NCI-H2196 treated with DMSO at 0.1 percent for 48 hours (cell line): Measurements from ENCODE around the gene STBD1.
"Not testable (repeated sequence)": the region's sequence is repeated elsewhere in the genome, so short reads cannot be mapped to it uniquely, and the experiment has no call there.

Experiments
- DNase-seq: peaks from one replicate; lab custom pipeline; 2025; ENCODE audit not compliant: unreplicated experiment; lab: John Stamatoyannopoulos, UW

Gene STBD1

DNA sequence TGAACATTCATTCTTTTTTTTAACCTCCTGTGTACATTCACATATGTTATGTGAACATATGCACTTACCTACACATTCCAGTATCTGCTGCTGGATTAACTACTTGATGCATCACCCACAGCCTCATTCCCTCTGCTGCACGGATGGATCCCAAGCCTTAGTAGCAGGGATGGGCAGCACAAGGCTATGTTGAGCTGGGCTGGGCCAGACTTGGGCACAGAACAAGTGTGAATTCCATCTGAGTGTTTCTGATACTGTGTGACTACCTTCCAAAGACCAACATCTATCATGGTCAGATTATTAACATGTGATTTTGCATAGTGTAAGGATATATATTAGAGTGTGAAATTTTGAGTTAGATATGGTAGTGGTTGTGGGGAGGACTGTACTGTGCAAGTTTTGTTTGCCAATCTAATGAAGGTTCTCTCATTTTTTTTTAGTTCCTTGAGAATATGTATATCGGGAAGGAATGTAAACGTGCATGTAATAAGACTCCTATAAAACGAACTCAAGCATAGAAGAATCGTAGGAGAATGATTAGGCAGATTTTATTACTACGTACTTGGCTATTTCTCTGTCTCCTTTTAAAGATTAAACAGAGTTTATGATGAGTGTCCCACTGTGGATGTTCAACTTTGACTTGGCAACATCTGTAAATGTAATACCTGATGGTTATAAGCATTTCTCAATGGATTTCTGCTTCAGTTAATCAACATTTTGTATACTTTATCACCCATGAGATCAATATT, 23.4 kb upstream of the STBD1 start:
- DNase-seq = no peak

DNA sequence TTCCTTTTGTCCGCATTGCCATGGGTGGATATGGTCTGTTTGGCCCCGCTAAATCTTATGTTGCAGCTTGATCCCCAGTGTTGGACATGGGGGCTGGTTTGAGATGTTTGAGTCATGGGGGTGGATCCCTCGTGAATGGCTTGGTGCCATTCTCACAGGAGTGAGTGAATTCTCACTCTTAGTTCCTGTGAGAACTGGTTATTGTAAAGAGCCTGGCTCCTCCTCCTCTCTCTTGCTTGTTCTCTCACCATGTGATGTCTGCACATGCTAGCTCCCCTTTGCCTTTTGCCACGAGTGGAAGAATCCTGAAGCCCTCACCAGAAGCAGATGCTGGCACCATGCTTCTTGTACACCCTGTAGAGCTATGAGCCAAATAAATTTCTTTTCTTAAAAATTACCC, 22.6 kb upstream of the STBD1 start:
- no peak for DNase-seq

DNA sequence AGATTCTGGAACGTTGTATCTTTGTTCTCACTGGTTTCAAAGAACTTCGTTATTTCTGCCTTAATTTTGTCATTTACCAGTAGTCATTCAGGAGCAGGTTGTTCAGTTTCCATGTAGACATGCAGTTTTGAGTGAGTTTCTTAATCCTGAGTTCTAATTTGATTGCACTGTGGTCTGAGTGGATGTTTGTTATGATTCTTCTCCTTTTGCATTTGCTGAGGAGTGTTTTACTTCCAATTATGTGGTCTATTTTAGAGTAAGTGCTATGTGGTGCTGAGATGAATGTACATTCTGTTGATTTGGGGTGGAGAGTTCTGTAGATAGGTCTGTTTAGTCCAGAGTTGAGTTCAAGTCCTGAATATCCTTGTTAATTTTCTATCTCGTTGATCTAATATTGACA, 18.7 kb upstream of the STBD1 start:
- not testable (repeated sequence) for DNase-seq

DNA sequence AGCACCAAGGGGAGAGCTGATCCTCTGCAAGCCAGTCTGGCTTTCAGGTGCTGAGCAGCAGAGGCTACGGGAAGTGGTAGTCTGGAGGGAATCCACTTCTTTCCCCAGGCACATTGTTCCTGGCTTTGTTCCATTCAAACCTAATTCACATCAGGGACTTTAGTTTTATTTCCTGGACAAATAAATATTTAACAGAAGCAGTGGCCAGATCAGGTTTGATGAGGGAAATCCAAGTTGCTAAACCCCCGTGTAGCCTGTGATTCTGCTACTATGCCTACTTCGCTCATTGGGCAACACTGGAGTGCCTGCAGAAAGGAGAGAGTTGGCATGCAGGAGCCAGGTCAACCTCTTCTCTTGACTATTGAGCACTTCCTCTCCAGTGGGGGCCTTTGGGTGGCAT, 13.8 kb upstream of the STBD1 start:
- DNase-seq = no peak

DNA sequence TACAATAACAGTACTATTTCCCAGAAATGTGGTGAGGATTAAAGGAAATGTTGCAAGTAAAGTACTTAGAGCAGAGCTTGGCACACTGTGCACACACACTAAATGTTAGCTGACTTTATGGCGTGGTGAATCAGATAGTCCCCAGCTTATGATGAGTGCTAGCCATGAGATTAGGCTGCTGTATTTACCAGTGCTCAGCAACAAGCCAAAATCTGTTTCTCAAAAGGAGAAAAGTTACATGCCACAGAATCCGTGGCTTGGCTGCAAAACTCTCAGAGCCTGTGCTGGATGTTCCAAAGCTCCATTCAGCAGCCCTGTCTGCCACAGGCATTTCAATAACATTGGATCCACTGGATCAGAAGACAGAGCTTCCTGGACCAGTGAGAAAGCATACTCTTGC, 12.8 kb upstream of the STBD1 start:
- DNase-seq = no peak

DNA sequence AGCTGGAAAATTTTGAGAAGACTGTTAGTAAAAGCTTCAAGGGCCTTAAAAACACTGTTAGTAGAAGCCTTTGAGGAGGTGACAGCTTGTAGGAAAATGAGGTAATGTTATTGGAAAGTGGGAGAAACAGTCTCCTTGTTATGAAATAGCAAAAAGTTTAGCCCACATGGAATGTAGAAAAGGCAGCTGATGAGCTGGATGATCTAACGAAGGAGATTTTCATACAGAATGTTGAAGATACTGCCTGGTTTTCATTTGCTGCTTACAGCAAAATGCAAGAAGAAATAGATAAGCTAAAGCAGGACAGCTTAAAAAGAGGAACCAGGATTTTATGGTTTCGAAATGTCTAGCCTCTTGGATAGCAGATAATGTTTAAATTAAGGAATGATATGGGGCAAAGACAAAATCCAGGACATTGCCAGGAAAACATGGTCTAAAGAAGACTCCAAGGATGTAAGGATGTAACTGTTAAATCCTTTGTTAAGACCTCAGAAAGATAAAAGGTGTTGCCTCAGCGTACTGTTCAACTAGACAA, 10.2 kb upstream of the STBD1 start:
- no peak for DNase-seq

DNA sequence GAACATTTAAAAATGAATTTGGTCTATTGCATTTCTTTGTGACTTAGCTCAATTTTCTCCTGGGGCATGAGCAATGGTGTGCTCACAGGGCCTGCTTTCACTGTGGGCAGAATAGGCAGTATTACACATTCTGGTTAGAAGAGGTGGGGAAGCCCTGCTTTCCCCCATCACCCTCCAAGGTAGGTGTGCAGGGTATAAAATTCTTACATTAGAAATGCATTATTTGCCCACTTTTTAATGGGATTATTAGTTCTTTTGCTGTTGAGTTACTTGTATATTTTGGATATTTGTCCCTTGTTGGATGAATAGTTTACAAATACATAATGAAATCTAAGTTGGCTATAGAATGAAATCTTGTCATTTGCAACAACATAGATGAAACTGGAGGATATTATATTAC, 8.3 kb upstream of the STBD1 start:
- DNase-seq = no peak

DNA sequence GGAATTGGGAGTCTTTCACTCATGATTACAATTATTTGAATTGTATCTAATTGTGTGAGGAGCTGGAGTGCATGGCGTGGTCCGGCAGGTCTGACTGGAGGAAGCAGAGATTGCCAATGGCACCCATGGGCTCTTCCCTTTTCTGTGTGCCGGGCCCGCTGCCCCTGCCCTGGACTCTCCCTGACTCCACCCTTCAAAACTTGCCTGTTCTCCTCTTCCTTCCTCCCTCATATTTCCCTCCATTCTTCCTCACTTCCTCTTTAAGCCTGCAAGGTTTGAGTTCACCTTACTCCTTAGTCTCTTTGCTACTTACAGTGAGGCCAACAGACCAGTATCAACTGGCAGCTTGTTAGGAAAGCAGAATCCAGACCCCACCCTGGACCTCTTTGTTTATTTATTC, 6.5 kb upstream of the STBD1 start:
- DNase-seq = no peak

DNA sequence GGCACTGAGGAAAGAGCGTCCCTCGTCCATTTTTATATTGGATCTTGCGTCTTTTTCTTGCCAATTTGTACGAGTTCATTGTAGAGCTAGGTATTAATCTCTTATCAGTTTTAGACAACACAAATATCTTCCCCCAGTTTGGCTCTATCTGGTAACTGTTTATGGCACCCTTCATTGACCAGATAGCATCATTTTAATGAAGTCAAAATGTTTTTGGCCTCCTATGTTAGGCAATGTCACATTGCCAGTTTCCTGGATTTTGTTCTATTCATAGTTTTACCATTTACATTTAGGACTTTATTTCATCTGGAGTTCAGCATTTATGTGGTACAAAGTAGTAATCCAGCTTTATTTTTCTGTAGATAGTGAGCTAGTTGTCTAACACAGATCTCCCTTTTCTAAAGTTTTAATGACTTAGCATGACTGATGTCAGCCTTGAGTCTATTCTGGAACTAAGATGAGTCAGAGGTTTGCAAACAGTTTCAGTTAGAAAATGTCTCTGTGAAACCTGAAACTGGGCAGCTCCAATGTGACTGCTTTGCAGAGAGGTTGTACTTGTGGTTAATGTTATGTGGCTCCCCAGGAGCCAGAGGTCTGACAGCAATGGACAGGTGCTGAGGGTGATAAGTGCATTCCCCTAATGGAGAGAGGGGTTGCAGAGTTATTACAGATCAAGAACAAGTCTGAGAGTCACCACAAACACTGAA, 5.3 kb upstream of the STBD1 start:
- peak; percentile 29 for DNase-seq

DNA sequence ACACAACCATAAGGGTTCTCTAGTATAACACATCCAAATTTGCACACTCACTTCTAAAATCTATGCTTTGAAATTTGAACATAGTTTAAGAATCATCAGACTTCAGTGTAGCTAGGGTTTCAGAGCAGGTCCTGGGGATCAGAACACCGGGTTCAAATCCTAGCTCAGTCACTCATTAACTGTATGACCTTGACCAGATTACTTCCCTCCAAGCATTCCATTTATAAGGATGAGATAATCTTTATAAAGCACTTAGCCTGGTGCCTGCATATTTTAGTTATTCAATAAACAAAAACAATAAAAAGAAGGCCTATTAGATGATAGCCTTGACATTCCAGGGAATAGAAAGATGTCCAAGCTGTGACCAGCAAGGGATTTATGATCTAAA, 4.8 kb upstream of the STBD1 start:
- DNase-seq = no peak

DNA sequence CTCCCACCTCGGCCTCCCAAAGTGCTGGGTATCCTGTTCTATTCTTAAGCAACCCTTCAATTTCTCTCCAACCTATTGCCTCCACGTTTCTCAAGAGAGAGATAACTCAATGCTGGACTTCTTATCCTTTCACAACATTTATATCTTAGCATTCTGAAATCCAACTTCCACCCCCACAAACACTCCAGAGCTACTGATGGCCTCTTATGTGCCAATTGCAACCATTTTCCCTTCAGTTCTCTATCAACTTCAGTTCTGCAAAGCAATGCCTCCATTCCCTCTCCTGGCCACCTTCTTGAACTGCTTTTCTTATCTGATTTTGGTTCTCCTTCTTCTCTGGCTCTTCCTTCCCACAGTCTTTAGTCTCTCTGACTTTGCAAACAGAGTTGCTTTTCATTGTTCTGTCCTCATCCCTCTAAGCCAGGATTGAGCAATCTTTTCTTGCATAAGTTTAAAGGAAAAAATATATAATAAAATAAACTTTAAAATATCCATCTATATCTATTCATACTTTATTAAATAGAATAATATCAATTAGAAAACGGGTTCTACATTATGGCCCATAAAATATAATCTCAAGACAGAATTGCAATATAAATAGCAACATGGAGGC, 3.6 kb upstream of the STBD1 start:
- DNase-seq = no peak

DNA sequence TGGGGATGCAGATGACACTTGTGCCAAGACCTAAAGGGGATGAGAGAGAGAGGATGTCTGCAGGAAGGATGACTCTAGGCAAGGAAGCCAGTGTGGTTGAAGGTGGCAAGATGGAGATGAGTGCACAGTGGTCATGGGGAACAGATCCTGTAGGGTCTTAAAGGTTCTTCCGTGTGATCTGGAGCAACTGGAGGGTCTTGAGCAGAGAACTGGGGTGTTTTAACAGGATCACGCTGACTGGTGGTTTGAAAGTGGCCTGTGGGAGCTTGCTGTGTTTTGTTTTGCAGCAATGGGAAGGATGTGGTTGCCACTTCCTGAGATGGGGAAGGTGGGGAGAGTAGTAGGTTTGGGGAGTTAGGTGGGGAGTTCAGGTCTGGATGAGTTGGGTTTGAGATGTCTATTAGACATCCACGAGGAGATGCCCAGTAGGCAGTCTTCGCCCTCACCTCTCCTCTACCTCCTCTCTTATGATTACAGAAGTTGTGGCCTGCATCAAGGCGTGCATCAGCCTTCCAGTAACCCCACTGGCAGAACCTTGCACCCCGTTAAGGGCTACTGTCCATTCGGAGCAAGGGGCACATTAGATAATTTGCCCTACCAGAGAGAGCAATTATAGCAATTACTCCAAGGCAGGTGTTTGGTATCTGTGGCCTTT, 1.4 kb upstream of the STBD1 start:
- no peak for DNase-seq

DNA sequence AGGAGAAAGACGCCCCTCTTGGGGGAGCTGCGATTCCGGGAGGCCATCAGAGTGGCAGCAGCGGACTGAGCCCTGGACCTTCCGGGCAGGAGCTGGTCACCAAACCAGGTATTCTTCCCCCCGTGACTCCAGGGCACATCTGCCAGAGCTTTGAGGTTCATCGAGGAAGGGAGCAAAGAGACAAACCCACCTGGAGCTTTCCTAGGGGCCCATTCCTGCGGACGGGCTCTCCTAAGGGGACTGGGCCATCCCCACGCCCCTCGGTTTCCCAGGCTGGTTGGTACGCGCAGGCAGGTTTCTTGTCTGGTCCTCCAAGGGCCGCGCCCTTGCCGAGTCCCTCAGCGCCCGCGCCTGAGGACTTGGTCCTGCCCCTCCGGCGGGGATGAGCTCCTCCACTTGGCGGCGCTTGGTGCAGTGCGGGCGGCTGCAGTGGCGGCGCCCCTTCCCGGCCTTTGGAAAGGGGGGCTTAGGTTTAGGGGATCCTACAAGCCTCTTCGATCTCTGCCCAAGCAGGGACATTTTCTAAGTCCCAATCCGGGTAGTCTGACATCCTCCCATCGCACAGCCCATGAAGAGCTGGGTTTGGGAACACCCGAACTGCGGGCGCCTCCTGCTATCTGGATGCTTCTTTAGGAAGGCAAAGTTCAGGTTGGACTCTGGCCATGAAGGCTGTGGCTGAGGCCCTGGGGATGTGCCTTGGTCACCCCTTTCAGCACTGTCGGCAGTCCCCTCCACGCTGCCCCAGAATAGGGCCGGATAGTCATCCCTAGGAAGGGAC, 538 bp downstream of the STBD1 start:
- DNase-seq = no peak

DNA sequence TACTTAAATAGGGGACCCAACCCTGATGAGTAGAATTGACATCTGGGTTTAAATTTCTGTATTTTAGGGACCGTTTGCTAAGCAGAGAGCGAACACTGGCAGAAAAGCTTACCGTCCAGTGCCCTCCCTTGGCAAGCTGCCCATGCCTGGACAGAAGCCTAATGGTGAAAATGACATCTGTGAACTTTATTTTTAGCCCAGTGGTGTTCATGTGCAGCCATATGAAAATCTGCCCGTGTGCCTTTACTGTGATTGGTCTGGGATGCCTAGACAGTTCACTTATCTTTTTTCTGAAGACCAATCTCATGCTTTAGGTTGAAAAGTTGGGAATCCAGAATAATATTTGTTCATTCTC, 1.1 kb downstream of the STBD1 start:
- DNase-seq = no peak

DNA sequence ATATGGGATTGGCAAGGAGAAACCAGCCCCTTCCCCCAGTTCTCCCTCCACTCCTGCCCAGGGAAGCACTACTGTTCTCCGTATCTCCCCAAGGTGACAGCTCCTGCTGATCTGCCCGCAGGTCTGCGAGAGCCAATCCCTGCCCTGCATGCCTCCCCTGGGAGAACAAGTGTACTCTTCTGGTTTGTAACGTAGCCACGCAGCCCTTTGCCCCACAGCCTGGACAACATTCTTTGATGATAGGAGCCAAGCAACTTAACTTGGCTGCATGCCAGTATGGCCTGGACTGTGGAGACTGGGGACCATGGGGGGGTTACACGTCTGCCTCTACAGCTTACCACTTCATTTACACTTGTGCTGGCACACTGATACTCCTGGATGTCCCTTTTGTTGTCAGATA, 2.0 kb downstream of the STBD1 start:
- DNase-seq = no peak

DNA sequence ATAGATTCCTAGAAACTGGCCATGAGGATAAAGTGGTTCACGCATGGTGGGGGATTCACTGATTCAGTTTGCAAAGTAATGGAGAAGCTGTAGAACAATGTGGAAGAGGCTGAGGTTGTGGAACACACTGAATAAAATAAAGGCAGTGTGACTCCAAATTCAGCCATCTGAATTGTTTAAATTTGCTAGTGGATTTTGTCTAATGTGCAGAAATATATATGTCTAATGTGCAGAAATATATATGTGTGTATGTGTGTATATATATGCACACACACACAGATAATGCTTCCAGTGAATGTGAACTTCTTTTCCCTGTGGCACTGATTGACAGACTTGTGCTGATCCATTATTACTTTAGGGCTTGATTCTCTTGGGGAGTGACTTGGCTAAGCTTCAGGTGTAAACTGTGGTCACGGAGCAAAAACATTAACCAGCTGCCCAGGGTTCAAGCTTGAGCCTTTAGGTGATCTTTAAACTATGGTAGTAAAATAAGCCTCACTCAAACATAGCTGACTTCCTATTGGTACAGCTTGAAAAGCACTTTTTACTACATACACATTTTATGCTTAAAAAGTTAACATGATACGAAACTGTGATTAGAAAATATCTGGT, 3.5 kb downstream of the STBD1 start:
- DNase-seq = no peak

DNA sequence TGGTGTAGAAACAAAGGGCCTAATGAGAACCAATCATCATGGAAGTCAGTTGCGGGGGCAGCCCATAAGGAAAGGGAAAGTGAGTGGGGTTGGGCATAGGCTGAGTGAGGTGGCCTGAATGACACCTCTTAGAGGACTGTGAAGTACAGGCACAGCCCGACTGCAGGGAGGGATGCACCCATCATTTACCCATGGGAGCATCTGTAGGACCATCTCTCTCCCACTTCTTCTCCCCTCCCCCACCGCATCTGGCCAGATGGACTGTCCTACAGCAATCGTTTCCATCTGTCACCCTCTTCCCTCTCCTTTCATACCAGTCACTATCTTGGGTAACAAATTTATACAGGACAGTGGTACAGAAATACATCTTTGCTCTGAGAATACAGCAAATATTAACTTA, 4.2 kb downstream of the STBD1 start:
- DNase-seq = no peak

DNA sequence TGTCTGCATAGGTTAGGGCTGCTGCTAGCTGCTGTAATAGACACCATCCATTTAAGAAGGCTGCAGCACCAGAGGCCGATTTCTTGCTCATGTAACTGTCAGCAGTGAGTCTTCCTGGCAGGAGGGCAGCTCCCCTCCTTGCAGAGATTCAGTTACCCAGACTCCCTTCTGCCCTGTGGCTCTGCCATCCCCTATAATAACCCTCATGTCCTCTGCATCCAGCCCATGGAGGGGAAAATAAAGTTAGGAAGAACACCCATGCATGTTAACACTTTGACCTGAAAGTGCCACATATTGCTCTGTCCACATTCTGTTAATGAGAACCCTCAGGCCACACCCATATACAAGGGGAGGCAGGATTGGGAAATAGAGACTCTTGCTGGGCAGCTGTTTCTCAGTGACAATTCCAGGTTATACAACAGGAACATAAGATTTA, 5.4 kb downstream of the STBD1 start:
- no peak for DNase-seq

DNA sequence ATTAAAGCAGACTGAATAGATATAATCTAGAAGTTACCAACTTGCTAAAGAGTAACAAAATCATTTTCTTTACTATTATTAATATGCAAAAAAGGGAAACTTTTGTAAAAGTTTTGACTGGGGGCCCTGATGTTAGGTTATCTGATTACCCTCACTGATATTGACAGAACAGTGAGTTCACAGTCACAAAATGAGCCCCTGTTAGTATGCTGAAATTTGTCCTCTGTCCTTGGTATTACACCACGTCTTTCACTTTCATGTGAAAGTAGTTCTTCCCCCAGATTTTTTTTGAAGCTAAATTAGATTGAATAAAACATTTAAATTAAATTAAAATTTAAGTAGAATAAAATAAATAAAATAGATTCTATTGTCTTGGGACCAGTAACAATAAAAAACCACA, 5.9 kb downstream of the STBD1 start:
- DNase-seq = no peak

DNA sequence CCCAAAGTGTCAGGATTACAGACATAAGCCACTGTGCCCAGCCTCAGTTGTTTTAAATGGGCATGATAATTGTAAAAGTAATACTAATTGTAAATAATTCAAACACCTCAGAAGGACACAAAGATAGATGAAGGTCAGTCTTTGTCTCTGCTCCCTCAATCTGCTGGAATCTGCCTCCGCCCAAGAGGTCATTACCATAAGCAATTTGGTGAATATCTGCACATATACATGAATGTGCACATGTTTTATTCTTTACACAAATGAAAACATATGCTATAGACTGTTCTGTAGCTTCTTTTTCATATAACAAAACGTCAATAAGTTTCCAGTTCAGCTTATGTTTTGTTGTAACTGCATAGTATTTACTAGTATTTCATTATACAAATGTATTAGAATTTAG, 7.0 kb downstream of the STBD1 start:
- no peak for DNase-seq
